Brain microvascular endothelial cell (primary cell): ENCODE measurements around the gene JMJD4.

Source experiments
- DNase-seq: peaks from one replicate; pipeline ENCODE4 v3.0.0-alpha.2; 2020
- H3K27ac ChIP-seq: fragments of 250-450 bp; sonication (Bioruptor Pico); 2 replicates; pipeline ENCODE4 v1.5.1; 2020; ENCODE audit warnings: mild to moderate bottlenecking, moderate library complexity
- H3K27me3 ChIP-seq: fragments of 250-450 bp; sonication (Bioruptor Pico); replicated peaks from 2 replicates; pipeline ENCODE4 v1.5.1; 2020; ENCODE audit warnings: mild to moderate bottlenecking
- H3K36me3 ChIP-seq: fragments of 250-450 bp; sonication (Bioruptor Pico); replicated peaks from 2 replicates; pipeline ENCODE4 v1.5.1; 2020; ENCODE audit warnings: mild to moderate bottlenecking
- H3K4me3 ChIP-seq: 2 replicates; pipeline ENCODE4 v1.5.1; 2011; ENCODE audit warnings: low read depth, mild to moderate bottlenecking, control low read depth, low read length, moderate library complexity
- CTCF ChIP-seq: IDR thresholded peaks from 2 replicates; pipeline ENCODE4 v1.5.1; 2011; ENCODE audit warnings: low read depth, mild to moderate bottlenecking, moderate library complexity, low read length, control low read depth, inconsistent platforms; ENCODE audit errors: missing control alignments
- in situ Hi-C: cut with HindIII; loops from 2 replicates; pipeline ENCODE4 v1.10.0; 2017; ENCODE audit warnings: low sequenced_read_pairs, low pct_ligation_motif_present

The JMJD4 gene

GRCh38 chr1:227731241-227731677 lies 3.8 kb downstream of the JMJD4 start:
- peaks cover 25% of the 10 kb centered on the region for H3K36me3 ChIP-seq
- H3K27ac ChIP-seq: no peak overlapping the region
- H3K27me3 ChIP-seq: no peaks in the 10 kb centered on the region
- in situ Hi-C loops: no loop called here
- H3K4me3 ChIP-seq: no peak overlapping the region
- no peak for TF ChIP-seq CTCF
- no peak for DNase-seq

GRCh38 chr1:227730630-227731151 lies 4.4 kb downstream of the JMJD4 start:
- Histone ChIP-seq H3K27ac (no peak overlapping the region), H3K27me3 (no peaks in the 10 kb centered on the region), H3K36me3 (peaks cover 25% of the 10 kb centered on the region), H3K4me3 (no peak overlapping the region)
- no peak for DNase-seq
- in situ Hi-C loops: no loop called here
- no peak for TF ChIP-seq CTCF

DNA sequence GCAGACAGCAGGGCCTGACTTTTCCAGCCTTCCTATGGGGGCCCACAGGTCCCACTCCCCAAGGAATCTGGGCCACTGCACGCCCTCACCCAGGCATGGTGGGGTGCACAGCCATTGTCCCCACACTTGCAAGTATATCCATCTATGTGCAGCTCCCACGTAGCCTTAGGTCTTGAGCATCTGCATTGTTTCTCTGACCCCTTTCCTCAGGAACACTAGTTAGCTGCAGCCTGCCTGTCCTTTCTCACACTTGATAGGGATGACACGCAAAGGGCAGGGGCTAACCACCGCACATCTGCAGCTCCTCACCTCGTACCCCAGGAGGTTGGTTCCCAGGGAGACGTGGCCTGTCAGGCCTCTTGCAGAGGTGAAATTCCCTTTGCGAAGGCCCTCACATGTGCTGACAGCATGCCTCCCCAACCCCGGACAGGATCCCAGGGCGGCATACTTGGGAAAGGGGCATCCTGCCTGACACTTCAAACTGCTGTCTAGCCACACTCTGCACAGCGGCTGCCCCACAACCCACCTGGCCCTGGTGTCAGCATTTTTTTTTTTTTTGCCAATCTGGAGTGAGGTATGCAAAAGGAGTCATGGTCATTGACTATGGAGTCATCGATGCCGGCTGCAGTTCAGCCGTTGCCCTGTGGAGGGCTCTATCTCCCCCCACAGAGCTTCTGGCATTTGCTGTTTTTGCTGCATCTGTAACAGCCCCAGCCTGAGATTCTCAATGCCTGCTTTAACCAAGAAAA lies 5.0 kb downstream of the JMJD4 start:
- Histone ChIP-seq H3K36me3 (peaks cover 25% of the 10 kb centered on the region), H3K27ac (no peak overlapping the region), H3K4me3 (no peak overlapping the region), H3K27me3 (no peaks in the 10 kb centered on the region)
- peak; percentile 92 for TF ChIP-seq CTCF
- DNase-seq: peak; percentile 65
- in situ Hi-C loops: no loop called here

- TF ChIP-seq CTCF: no peak
- Histone ChIP-seq H3K27ac (no peak overlapping the region), H3K4me3 (no peak overlapping the region), H3K27me3 (no peaks in the 10 kb centered on the region), H3K36me3 (peaks cover 25% of the 10 kb centered on the region)
- in situ Hi-C loops: no loop called here
- DNase-seq: no peak
Observed at GRCh38 chr1:227729144-227729880, 5.8 kb downstream of the JMJD4 start.

DNA sequence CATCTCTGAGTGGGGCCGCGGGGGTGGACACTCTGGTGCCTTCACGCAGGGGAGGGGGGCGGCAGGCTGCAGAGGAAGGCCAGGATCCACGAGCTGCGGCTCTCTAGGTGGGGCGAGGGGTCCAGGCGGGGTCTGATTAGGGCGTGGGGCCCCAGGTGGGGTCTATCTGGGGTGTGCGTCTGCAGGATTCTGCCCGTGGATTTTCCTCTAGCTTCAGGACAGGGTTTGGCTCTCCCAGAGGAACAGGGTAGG lies 6.3 kb downstream of the JMJD4 start:
- Histone ChIP-seq H3K27me3 (no peaks in the 10 kb centered on the region), H3K27ac (no peak overlapping the region), H3K4me3 (peak overlapping the region; percentile 40), H3K36me3 (peaks cover 25% of the 10 kb centered on the region)
- in situ Hi-C loops: no loop called here
- no peak for DNase-seq
- no peak for TF ChIP-seq CTCF
